Mononuclear cell (primary cell): ENCODE measurements around the gene SNX15. TPM values are rescaled to one million over a fixed set of nuclear protein-coding genes. Genes with fewer than 3 reads are reported as not detected.
A peak's percentile ranks its signal among the peaks of the same experiment; 100 is the strongest.
"Not testable (repeated sequence)": the region's sequence is repeated elsewhere in the genome, so short reads cannot be mapped to it uniquely, and the experiment has no call there.

Experiments used
- H3K27me3 ChIP-seq: 2 replicates; pipeline ENCODE4 v1.6.0; 2011; ENCODE audit warnings: low read length, control low read depth; ENCODE audit not compliant: insufficient read depth
- H3K4me1 ChIP-seq: 2 replicates; pipeline ENCODE4 v1.5.1; 2011; ENCODE audit warnings: mild to moderate bottlenecking, low read length, control low read depth; ENCODE audit not compliant: insufficient read depth
- H3K4me3 ChIP-seq: 2 replicates; pipeline ENCODE4 v1.5.1; 2011; ENCODE audit warnings: mild to moderate bottlenecking, low read length, moderate library complexity
- H3K9me3 ChIP-seq: 2 replicates; pipeline ENCODE4 v1.5.1; 2011; ENCODE audit warnings: low read depth, mild to moderate bottlenecking, control low read depth, low read length
- total RNA-seq: library from RNA; depleted of rRNA; stranded (reverse); fragments of >200 nt; gene quantifications from one replicate; pipeline ENCODE4 v1.2.3, GENCODE V29; 2012

SNX15 gene, protein sequence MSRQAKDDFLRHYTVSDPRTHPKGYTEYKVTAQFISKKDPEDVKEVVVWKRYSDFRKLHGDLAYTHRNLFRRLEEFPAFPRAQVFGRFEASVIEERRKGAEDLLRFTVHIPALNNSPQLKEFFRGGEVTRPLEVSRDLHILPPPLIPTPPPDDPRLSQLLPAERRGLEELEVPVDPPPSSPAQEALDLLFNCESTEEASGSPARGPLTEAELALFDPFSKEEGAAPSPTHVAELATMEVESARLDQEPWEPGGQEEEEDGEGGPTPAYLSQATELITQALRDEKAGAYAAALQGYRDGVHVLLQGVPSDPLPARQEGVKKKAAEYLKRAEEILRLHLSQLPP
- total RNA-seq, result 12.9 TPM

DNA sequence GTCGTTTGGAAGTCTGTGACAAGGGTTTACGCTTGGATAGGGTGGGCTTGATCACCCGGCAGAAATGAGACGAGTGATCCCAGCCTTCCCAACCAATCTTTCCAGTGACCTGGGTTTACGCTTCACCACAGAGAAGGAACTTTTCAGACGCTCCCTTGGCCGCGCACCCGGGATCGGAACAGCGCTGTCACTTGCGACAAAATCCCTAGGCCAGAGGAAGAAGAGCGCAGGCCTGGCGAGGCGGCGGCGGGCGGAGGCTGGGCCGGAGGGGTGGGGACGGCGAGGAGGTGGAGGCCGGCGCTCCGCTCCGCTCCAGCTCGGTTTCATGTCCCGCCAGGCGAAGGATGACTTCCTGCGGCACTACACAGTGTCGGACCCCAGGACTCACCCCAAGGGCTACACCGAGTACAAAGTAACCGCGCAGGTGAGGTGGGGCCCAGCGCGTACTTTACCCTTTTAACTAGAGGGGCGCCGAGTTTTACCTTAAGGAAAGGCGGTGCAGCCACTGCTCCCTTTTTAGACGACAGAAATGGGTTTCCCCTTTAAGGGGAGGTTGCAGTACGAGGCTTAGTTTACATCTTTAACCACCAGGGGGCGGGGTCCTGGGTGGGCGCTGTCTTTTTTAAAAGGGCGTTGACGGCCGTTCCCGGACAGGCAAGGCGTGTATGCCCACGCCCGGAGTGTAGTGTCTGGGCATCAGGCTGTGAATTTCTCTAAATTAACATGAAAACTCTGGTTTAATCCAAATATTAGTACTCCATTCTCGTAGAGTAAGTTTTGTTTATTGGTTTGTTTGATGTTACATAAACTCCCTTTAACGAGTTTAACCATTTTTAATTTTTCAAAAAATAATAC is at the start of gene SNX15:
Gene SNX15 (plus strand): TSS at position 227 of the 855 bp plus-strand sequence. CDS start 99 bp downstream, at position 326.
- no peaks in the 10 kb centered on the region for H3K9me3 ChIP-seq
- peaks cover 21% of the 10 kb centered on the region for H3K4me1 ChIP-seq
- H3K4me3 ChIP-seq, result peak within 1 kb of the TSS; percentile 55

DNA sequence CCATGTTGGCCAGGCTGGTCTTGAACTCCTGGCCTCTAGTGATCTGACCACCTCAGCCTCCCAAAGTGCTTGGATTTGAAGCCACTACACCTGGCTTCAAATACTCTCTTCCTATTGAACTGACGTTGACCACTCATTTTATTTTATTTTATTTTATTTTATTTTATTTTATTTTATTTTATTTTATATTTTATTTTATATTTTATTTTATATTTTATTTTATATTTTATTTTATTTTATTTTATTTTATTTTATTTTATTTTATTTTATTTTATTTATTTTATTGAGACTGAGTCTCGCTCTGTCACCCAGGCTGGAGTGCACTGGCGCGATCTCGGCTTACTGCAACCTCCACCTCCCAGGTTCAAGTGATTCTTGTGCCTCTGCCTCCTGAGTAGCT is 43.9 kb upstream of the SNX15 start:
- not testable (repeated sequence) for H3K9me3 ChIP-seq, H3K27me3 ChIP-seq, H3K4me3 ChIP-seq
- H3K4me1 ChIP-seq, result peaks cover 17% of the 10 kb centered on the region

More for the DNA sequence above, at the start of gene SNX15:
- no peaks in the 10 kb centered on the region for H3K27me3 ChIP-seq

DNA sequence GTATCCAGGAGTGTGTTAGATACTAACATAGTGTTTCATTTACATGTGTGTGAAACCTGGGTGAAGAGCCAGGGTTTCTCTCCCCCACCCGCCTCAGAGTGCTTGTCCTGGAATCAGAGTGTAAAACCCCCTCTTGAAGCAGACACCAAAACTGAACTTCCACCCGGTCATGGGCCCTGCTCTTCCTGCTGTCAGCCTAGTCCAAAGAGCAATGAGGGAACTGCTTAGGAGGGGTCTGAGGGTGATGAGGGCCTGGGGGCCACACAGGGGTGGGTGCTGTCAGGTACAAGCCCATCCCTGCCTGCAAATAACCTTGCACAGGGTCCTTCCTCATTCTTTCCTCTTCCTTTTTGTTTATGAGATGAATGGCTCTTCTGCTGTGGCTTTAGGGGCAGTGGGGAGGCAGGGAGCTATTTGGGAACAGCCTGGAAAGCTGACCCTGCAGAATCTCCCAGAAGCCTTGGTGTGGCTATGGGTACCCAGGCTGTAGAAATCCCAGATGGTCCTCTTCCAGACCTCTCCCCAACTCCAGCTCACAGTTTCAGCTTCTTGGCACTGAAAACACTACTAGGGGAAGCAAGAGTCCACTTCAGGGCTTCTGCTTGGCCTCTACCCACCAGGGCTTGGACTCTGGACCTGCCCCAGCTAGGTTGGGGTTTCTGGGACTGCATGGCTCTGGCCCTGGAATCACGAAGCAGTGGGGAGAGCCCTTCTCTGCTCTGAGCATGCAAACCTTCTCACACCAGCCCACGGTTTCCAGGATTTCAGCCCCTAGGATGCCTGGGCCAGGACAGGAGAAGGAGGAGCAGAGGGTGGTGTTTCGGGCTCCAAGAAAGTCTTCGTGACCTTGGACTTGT is 39.0 kb upstream of the SNX15 start:
- no peak overlapping the region for H3K4me3 ChIP-seq
- H3K9me3 ChIP-seq, result no peaks in the 10 kb centered on the region
- H3K27me3 ChIP-seq, result no peaks in the 10 kb centered on the region
- peaks cover 52% of the 10 kb centered on the region for H3K4me1 ChIP-seq

DNA sequence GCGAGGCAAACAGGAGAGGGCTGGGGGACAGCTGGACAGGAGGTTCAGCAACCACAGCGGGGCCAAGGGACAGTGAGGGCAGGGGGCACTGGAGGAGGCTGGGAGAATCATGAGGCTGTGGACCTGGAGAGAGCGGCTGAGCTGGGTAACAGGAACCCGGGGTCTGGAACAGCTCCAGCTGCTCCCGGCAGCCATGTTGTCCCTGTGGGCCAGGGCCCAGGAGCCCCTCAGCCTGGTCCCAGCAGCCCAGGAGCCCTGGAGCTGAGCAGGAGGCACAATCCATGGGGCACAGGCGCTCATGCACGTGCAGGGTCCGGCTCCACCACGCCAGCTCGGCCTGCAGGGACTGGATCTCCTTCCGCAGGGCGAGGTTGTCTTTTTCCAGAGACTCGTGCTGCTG is 37.8 kb upstream of the SNX15 start:
- Histone ChIP-seq H3K27me3 (no peaks in the 10 kb centered on the region), H3K4me1 (peaks cover 48% of the 10 kb centered on the region), H3K4me3 (no peak overlapping the region), H3K9me3 (no peaks in the 10 kb centered on the region)

DNA sequence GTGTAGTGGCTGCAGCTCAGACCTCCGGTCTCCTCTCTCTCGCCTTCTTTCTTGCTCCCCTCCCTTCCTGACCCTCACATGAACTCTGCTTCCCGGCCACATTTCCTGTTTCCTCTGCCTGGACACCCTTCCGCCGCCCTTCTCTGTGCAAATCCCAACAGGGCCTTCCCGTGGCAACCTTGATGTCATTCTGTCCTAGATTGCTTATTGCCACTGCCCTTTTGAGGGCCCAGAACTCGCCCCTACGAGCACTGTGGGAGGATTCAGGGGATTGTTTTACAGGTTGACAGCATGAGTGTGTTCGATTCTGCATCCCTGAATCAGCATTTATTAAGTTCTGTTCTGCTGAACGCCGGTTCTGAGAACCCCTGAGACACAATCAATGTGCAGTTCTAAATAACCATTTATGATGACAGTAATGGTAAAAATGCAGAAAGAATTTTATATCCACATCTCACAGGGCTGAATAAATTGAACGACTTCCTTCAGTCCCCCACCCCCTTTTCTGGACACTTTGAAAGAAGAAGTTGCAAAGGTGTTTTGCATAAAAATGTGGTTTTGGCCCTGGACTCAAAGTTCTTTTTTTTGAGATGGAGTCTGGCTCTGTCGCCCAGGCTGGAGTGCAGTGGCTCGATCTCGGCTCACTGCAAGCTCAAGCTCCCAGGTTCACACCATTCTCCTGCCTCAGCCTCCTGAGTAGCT is 36.9 kb upstream of the SNX15 start:
- no peaks in the 10 kb centered on the region for H3K9me3 ChIP-seq
- H3K4me3 ChIP-seq, result no peak overlapping the region
- H3K4me1 ChIP-seq, result peaks cover 44% of the 10 kb centered on the region
- H3K27me3 ChIP-seq, result no peaks in the 10 kb centered on the region

DNA sequence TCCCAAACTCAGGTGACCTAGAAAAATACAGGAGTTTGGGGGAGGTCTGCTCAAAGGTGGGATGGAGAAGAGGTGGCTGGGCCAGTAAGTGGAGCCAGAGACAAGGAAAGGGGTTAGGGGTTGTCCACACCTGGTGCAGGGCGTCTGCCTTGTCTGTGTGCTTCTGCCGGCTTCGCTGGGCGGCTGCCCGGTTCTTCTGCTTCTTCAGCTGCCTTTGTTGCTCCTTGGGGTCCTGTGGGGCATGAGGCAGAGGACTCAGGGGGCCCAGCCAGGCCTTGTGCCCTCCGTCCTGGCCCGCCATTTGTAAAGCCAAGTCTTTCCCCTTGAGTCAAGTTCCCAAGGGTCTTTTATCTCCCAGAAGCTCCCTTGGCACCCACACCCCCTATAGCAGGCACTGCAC is 32.9 kb upstream of the SNX15 start:
- no peaks in the 10 kb centered on the region for H3K27me3 ChIP-seq
- H3K9me3 ChIP-seq, result no peaks in the 10 kb centered on the region
- no peak overlapping the region for H3K4me3 ChIP-seq
- H3K4me1 ChIP-seq, result peaks cover 41% of the 10 kb centered on the region

DNA sequence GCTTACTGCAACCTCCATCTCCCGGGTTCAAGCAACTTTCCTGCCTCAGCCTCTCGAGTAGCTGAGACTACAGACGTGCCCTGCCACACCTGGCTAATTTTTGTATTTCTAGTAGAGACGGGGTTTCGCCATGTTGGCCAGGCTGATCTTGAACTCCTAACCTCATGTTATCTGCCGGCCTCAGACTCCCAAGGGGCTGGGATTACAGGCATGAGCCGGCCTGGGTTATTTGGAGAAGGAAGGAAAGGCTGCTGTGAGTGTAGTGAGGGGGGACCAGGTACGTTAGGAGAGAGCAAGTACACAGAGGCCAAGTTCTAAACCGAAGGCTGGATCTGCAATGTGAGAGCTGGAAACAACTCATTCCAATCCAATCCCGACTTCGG is 30.9 kb upstream of the SNX15 start:
- peak overlapping the region; percentile 43 for H3K4me3 ChIP-seq

DNA sequence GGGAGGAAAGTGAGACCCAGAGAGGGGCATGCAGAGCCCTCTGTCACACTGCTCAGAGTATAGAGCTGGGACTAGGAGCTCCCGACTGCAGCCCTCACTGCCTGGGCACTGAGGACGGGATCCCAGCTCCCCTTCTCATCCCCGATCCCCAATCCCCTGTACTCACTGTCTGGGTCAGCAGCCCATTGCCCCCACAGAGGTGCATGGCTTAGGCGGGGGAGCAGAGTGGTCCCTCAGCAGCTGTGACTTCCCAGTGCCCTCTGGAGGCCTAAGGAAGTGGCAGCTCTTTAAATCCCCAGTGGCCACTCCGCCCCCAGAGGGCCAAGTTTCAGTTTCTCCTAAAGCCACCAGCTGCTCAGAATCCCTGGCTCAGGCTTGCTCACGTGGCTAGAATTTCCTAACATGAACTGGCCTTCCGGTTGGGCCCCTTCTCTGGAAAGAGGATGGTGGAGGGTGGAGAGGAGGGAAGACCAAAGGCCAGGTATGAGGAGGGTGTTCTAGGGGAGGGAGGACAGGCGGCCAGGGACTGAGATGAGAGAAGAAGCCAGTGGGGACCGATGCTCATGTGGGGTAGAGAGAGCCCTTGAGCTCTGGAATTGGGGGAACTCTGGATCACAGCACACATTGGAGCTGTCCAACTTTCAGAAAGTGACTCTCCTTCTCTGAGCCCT is 30.4 kb upstream of the SNX15 start, which contains the start of gene BATF2:
Gene BATF2 (minus strand): TSS at position 262 of the 671 bp plus-strand sequence. CDS start 57 bp downstream, at position 205.
- Histone ChIP-seq H3K4me3 (peak within 1 kb of the TSS; percentile 43), H3K9me3 (no peaks in the 10 kb centered on the region), H3K27me3 (no peaks in the 10 kb centered on the region), H3K4me1 (peaks cover 17% of the 10 kb centered on the region)

More for the DNA sequence above, 30.9 kb upstream of the SNX15 start:
- no peaks in the 10 kb centered on the region for H3K27me3 ChIP-seq
- peaks cover 21% of the 10 kb centered on the region for H3K4me1 ChIP-seq
- H3K9me3 ChIP-seq, result no peaks in the 10 kb centered on the region

DNA sequence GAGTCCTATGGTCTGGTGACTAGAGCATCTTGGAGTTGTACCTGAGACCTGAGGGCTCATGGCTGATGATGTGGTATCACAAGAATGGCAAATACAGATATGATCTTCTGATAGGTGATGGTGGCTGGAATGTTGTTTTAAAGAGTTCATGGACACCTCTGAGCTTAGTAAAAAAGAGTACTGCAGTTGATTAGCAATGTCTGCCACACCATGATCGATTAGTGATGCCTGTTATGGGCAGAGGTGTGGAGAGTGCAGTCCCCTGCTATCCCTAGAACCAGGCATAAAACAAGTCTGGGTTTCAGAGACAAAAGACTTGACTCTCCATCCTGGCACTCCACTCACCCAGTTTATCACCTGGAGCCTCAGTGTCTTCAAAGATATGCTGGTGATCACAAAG is 29.1 kb upstream of the SNX15 start:
- H3K4me3 ChIP-seq, result no peak overlapping the region
- H3K27me3 ChIP-seq, result no peaks in the 10 kb centered on the region
- no peaks in the 10 kb centered on the region for H3K9me3 ChIP-seq
- H3K4me1 ChIP-seq, result peaks cover 16% of the 10 kb centered on the region

DNA sequence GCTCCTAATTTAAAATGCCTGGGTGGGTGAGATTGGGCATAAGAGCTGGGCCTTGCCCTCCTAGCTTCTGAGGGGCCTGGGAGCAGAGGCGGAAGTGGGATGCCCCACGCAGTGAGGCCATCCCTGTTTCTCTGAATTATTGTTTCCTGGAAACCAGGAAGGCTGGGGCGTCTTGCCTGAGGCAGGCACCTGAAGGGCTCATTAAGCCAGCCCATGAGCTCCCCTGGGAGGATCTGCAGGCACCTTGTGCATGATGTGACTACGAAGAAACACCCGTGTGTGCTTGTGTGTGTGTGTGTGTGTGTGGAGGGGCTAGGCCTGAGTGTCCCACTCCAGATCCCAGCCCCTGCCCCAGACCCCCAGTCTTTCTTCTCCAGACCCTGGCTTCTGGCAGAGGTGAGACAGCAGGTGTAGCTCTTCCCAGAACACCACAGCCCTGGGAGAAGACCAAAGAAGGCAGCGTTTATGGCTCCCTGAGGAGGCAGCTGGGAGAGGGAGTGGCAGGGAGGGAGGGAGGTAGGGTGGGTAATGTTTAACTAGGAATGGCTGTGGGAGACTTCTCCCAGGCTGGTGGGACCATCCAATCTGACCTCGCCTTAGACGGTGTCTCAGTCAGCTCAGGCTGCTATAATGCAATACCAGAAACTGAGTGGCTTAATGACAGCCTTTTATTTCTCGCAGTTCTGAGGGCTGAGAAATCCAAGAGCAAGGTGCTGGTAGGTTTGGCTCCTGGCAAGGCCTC is 28.4 kb upstream of the SNX15 start:
- no peaks in the 10 kb centered on the region for H3K9me3 ChIP-seq
- H3K4me1 ChIP-seq, result peaks cover 16% of the 10 kb centered on the region
- H3K4me3 ChIP-seq, result no peak overlapping the region
- no peaks in the 10 kb centered on the region for H3K27me3 ChIP-seq

DNA sequence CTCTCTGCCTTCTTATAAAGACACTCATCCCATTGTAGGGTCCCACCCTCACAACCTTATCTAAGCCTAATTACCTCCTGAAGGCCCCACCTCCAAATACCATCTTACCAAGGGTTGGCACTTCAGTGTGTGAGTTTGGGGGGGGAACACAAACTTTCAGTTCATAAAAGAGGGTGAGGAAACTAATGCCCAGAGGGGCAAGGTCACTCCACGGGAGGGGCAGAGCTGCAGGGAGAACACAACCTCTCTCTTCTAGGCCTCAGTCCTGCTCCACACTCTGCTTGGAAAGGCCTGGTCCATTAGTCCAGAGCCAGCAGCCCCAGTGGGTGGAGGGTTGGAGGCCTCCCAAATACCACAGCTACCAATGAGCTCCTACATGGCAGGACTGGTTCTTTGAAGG is 27.8 kb upstream of the SNX15 start:
- Histone ChIP-seq H3K27me3 (no peaks in the 10 kb centered on the region), H3K4me3 (no peak overlapping the region), H3K9me3 (no peaks in the 10 kb centered on the region), H3K4me1 (peaks cover 16% of the 10 kb centered on the region)

DNA sequence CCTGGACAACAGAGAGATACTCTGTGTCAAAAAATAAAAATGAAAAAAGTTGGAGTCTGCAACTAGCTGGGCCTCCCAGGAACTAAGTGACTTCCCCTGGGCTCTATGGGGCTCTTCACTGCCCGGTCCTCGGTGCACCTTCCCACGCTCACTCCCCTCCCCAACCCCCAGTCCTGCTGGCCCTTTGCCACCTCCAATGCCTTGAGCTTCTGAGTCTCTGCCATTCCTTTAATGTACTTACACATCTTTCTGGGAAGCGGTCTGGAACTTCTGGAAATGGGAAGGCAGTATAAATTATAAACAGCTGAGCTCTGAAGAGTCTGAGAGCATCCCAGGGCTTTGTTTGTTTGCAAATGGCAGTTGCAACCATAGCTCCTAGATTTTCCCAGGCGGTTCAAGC is 24.5 kb upstream of the SNX15 start:
- Histone ChIP-seq H3K4me1 (no peaks in the 10 kb centered on the region), H3K27me3 (no peaks in the 10 kb centered on the region), H3K4me3 (no peak overlapping the region), H3K9me3 (no peaks in the 10 kb centered on the region)

DNA sequence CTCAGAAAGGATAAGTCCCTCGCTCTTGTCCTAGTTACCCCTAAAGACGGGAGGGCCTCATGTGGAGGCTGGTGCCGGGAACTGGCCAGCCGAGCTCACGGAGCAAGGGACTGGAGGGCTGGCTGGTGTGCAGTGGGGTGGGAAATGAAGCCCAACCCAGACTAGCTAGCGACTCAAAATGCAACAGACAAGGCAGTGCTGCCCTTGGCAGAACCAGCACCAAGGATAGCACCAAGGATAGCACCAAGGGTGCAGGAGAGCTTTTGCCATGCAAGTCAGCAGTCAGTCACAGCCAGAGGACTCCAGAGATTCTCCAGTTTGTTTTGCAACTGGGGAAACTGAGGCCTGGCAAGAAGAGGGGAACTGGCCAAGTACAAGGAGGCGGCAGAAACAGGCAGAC is 24.0 kb upstream of the SNX15 start:
- H3K4me1 ChIP-seq, result no peaks in the 10 kb centered on the region
- no peaks in the 10 kb centered on the region for H3K27me3 ChIP-seq
- H3K4me3 ChIP-seq, result no peak overlapping the region
- H3K9me3 ChIP-seq, result no peaks in the 10 kb centered on the region
